ENCODE measurements around the gene GSDME.
"Not testable (repeated sequence)": the region's sequence is repeated elsewhere in the genome, so short reads cannot be mapped to it uniquely, and the experiment has no call there.

GSDME gene

DNA sequence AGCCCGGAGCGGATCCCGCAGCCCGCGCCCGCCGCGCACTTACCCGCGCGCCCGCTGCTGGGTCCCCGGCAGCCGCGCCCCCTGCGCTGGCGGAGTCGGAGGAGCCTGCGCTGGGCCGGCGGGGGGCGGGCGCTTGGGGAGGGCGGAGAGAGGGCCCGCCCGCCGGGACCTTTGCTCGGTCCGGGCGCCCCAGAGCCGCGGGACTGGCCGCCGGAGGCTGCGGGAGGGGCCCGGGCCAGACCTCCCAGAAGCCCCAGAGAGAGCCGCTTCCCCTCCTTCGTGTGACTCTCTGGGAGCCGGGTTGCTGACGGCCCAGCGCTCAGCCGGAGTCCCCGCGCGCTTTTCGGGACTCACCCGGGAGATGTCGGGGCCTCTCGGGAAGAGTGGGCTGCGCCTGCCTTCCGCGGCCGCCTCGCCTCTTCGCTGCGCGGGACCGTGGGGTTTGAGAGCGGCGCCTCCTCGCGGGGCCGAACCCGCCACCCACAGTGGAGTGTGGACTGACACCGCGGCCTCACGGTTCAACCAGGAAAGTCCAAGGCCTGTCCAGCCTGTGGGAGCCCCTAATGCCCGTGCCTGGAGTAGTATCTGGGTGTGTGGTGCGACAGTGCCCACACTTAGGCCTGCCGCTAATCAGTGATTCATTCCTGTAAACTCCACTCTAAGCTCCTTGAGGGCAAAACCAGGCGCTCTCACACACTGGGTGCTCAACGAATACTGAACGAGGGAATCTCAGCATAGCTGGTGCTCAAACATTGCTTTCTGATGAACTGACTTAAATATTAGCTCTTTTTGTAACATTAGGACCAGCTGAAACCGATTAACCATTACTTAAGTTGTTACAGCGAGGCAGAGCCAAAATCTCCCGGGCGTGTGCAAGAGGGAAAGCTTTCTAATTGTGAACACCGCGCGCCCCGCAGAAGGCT is at the start of gene GSDME:
TSS of gene GSDME (minus strand) at position 112 of the 923 bp plus-strand sequence. CDS start 7,690 bp downstream, outside the sequence.
- no peak for DNase-seq (ENCODE audit: low read depth in 2 of 2)

DNA sequence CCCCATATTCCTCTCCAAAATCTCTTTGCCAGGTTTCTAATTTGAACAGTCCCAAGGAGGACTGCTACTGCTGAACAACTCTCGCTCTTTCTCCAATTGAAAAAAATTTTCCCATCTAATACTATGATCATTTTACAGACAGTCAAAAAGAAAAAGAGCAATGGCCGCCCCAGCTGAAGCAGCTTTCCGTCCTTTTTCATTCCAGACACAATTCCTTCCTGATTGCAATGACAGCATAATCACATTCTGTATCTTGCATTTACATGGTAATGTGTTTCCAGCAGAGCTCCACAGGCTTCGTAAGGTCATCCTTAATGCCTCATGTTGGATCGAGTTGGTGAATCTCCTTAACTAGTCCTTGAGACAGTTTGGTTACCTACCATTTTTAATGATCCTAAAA is 45.0 kb upstream of the GSDME start:
- DNase-seq (ENCODE audit: low read depth in 2 of 2), result no peak

GRCh38 chr7:24801883-24802282 is 44.6 kb upstream of the GSDME start:
- DNase-seq (ENCODE audit: low read depth in 2 of 2), result no peak

GRCh38 chr7:24800667-24801066 is 43.4 kb upstream of the GSDME start:
- DNase-seq (ENCODE audit: low read depth in 2 of 2), result no peak

DNA sequence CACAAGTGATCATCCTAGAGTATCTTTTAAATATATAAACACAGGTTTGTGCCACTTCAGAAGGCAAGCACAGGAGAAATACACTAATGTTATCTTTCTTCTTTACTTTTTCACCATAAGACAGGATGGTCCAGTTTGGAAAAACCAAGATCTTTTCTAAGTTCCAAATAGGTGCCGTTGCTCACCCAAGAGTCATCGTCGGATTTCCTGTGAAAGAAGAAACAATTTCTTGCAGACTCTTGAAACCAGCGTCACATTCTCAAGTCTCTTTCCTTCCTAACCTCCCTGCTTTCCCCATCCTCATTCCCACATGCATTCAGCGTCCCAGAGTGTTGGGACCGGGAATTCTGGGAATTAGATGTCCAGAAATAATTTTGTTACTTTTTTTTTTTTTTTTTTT is 42.8 kb upstream of the GSDME start:
- no peak for DNase-seq (ENCODE audit: low read depth in 2 of 2)

DNA sequence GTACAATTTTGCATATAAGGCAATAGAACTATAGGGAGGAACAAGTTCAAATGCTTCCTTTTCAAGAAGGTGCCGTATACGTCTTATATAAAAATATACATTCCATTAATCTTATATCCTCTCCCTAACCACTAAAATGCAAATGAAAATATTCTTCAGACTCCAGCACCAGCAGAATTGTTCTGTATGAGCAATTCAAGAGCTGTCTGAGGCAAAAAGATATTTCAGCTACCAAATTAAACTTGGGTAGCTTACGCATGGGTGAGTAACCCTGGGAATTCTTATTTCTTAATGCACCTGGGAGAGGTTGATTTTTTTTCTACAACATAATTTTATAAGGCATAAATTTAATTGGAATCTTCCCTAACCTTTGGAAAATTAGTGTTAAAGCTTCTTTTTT is 42.2 kb upstream of the GSDME start:
- DNase-seq (ENCODE audit: low read depth in 2 of 2), result no peak

DNA sequence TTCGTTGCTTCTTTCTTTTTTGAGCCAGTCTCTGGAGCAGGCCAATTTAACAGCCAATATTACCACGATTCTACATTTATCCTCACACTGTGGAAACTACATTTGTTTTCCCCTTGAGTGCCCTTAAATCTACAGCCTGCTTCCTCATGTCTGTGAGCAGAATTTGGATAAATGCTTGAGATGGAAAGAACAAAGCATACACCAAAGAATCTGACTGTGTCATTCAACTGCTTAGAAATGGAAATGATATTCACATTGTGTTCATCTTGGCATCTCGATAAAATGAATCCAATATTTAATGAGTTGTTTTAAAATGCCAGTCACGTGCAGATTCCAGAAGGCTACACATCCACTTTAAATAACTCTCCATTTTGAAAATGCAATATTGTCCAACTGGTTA is 41.0 kb upstream of the GSDME start:
- no peak for DNase-seq (ENCODE audit: low read depth in 2 of 2)

DNA sequence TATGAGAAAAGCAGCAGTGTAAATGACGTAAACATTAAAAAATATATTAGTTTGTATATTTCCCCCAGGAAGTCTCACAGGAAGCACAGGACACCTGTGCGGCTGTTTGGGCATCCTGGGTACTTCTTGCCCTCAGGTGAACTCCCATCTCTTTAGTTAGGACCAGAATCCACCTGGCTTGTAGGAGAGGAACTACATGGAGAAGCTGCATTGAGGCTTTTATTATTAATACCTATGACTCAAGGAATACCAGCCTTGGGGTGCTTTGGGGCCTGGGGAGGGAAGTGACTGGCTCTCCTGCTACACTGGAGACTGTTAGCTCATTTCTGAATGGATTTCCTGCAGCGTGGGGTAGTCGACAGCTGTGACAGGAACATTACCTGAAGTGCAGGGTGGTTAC is 40.0 kb upstream of the GSDME start:
- DNase-seq (ENCODE audit: low read depth in 2 of 2), result no peak

- DNase-seq (ENCODE audit: low read depth in 2 of 2), result no peak
These were observed 38.1 kb upstream of the GSDME start for GRCh38 chr7:24795407-24795767.

DNA sequence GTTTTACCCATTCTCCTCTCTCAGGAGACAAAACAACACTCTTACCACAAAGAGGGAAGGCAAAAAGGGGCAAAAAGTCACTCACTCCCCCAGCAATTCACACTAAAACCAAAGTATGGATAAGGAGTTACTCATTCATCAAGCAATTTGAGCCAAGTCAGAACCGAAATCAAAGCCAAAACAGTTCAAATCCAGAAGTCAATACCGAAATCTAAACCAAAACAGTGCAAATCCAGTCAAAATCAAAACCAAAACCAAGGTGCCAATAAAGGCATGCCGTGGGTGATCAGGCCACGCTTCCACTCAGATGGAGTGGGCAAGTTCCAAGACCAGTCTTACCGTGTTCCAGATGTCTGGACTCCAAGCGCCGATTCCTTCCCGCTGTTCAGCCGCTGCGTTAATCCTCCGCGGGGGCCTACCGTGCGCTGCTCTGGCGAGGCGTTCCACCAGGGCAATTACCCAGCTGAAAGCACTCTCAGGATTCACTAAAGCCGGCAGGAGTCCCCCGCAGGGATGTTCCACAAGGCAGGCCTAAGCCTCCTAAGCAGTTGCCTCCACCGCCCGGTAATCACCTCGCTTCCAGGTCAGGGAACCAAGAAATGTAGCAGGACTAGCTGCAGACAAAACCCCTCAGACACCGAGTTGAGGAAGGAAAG is 37.6 kb upstream of the GSDME start:
- not testable (repeated sequence) for DNase-seq (ENCODE audit: low read depth in 2 of 2)

- no peak for DNase-seq (ENCODE audit: low read depth in 2 of 2)
These were observed 36.9 kb upstream of the GSDME start for GRCh38 chr7:24793982-24794648.

- no peak for DNase-seq (ENCODE audit: low read depth in 2 of 2)
These were observed 31.8 kb upstream of the GSDME start for GRCh38 chr7:24788961-24789576.

DNA sequence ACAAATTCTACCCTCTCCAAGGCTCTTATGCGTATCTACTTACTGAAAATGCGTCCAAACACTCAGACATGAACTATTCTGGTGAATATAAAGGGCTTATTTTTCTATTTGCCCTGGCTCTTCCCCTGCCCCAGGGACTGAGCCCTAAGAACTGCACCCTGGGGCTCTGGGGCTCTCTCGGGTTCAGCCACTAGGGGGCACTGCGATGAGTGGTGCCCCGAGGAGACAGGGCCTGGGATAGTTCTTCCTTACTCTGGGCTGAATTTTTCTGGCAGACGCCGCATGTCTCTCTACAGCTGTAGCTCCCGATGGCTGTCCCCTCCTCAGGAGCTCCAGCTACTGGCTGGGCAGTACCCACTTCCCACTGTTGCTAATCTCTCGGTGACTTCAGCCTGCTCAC is 30.8 kb upstream of the GSDME start:
- DNase-seq (ENCODE audit: low read depth in 2 of 2), result no peak

- no peak for DNase-seq (ENCODE audit: low read depth in 2 of 2)
These were observed 29.7 kb upstream of the GSDME start for GRCh38 chr7:24786941-24787340.

DNA sequence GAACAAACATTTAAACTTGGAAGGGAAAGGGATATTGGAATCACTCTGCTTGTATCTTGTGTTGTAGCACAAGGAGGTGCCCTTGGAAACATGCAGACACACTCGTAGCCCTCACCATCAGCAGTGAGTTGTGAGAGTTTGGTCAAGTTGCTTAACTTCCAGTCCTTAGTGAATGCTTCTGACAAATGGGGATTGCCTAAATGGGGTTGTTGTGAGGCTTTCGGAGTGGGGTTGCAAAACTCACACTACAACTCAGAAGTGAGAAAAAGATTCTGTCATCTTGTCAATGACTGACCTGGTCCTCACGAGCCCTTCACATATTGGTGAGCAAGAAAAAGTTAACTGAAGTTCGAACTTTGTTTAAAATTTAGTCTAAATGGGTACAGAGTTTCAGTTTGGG is 29.0 kb upstream of the GSDME start:
- DNase-seq (ENCODE audit: low read depth in 2 of 2), result no peak

DNA sequence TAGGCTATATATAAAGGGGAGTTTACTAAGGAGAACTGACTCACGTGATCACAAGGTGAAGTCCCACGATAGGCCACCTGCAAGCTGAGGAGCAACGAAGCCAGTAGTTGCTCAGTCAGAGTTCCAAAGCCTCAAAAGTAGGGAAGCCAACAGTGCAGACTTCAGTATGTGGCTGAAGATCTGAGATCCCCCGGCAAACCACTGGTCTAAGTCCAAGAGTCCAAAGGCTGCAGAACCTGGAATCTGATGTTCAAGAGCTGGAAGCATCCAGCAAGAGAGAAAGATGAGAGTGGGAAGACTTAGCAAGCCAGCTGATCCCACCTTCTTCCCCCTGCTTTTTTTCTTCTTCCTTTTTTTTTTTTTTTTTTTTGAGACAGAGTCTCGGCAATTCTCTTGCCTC is 27.0 kb upstream of the GSDME start:
- DNase-seq (ENCODE audit: low read depth in 2 of 2), result no peak

- no peak for DNase-seq (ENCODE audit: low read depth in 2 of 2)
These were observed 26.4 kb upstream of the GSDME start for GRCh38 chr7:24783698-24784097.

DNA sequence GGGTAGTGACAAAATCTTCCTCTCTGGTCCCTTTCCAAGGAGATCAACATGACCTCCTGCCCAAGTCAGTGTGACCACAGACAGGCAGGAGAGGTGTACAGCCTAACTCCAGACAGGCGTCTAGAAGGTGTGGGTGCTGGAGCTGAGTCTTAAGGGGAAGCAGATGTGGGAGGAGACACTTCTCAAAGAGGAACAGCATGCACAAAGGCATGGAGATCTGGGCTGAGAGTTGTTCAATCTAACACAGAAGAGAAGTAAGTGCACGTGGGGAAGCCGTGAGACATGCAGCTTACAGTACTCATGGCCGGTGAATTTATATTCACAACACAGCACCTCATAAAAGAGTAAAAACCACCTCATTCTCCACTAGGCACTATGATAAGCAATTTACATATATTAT is 23.8 kb upstream of the GSDME start:
- DNase-seq (ENCODE audit: low read depth in 2 of 2), result no peak

DNA sequence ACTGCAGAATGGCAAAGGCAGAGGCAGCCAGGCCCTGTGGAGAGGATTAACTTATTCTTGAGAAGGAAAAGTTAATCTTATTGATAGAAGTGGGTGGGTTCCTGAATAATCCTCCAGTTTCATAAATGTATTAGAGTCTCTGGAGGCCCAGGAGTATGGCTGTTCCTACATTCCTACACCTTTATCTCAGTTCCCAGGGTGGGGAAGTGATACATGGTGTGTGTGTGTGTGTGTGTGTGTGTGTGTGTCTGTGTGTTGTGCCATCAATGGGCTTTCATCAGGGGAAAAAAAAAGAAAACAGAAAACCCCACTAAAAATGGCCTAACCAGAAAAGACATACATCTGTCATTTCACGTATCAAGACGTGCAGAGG is 22.0 kb upstream of the GSDME start:
- no peak for DNase-seq (ENCODE audit: low read depth in 2 of 2)

DNA sequence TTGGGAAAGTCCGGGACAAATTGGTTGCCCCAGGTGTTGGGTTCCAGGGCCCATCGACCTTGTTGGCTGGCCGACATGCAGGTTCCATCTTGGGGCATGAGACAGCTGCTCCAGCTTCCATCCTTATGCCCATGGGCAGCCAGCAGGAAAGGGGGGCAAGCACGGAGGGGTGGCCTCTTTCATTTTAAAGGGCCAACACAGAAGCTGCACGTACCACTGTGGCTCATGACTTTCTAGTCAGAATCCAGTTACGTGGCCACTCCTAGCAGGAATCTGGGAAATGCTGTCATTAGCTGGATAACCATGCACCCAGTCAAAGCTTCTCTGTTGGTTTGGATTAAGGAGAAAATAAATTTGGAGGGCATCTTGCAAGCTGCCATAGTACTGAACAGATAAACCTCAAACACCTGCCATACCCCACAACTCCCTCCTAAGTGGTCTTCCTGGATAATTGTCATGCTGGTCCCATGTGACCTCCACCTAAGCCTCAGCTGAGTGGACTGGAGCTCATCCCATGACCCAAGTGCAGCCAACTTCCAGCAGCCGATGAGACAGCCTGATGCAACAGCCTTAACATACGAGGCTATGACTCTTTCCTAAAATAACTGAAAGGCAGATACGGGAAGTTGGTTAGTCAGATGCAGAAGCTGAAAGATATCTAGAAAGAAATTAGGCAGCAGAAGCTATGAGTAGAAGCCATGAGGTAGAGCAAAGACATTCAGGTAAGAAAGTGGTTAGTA is 21.4 kb upstream of the GSDME start:
- no peak for DNase-seq (ENCODE audit: low read depth in 2 of 2)

DNA sequence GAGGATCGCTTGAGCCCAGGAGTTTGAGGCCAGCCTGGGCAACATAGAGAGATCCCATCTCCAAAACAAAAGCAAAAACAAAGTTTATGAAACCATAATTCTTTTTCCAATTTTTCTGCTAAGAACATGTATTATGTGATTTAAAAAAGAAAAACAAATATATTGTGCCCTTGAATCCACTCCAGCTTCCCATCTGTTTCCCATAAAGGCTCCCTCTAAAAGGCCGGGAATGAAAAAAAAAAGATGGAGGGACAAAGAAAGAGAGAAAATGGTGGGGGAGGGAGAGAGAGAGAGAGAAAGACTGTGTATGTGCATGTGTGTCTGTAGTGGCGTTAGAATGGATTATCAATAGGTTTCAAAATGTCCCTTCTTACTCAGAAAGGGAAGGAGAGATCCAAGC is 20.5 kb upstream of the GSDME start:
- DNase-seq (ENCODE audit: low read depth in 2 of 2), result no peak

DNA sequence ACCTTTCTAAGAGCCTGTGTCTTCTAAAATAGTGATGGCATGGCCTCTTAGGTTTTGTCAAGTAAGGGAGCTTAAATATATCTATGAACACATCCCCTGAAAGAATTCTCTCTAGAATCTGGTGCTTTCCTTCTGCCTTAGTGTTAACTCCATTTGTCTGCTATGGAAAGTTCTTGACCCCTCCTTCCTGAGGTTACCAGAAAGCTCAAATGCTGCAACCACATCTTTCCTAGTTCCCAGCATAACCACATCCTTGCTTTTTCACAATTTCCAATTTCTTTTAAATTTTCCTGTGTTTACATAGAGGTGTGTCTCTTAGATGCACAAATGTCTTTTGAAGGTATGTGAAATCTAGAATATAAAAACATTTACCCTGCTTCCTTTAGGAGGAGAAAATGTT is 16.4 kb upstream of the GSDME start:
- DNase-seq (ENCODE audit: low read depth in 2 of 2), result no peak

Measured in activated CD8-positive, alpha-beta memory T cell treated with anti-CD3 and anti-CD28 coated beads for 4 hours (primary cell).